ENCODE results near the gene TEX19. TPM values are rescaled to one million over a fixed set of nuclear protein-coding genes. Genes with fewer than 3 reads are reported as not detected.
A peak's percentile ranks its signal among the peaks of the same experiment; 100 is the strongest.

The TEX19 gene
- total and polyA plus RNA-seq, 8 donors = not detected

DNA sequence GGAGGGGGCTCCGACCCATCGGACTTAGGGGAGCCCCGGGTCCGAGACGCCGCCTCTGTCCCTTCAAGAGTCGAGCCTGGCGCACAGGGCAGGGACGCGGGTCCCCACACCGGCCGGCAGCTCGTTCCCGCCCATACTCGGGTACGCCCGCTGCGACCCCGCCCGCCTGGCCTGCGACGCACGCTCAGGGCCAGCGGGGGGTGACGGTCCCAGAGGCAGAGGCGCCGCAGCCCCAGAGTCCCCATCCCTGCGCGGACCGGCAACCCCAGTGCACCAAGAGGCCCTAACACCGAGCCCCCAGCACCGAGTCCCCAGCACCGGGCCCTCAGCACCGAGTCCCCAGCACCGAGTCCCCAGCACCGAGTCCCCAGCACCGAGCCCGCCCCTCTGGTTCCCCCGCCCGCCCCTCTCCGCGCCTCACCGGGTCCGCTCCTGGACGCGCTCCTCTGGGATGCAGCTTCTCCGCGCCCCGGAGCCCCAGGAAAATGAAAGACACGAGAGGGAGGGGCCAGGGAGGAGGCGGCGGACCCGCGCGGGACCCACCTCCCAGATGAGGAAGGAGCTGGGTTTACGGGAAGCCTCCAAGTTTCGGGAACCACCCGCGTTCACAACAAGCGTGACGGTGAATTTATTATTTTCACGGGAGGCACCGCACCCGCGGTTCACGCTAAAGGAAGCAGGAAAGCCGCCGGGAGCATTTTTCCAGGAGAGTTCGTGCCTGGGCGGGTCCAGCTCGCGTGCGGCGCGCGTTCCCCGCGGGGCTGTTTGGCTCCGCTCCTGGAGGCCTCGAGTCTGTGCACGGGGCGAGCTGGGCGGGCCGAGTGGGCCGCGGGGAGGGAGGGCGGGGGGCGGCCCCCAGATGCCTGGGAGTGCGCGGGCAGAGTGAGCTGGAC lies 25.5 kb upstream of the TEX19 start, which contains the start of gene SECTM1:
SECTM1 (minus strand) TSS at position 488 of the 893 bp plus-strand sequence. CDS start 6,526 bp downstream, outside the sequence.
- TF ChIP-seq, protein P1, sequence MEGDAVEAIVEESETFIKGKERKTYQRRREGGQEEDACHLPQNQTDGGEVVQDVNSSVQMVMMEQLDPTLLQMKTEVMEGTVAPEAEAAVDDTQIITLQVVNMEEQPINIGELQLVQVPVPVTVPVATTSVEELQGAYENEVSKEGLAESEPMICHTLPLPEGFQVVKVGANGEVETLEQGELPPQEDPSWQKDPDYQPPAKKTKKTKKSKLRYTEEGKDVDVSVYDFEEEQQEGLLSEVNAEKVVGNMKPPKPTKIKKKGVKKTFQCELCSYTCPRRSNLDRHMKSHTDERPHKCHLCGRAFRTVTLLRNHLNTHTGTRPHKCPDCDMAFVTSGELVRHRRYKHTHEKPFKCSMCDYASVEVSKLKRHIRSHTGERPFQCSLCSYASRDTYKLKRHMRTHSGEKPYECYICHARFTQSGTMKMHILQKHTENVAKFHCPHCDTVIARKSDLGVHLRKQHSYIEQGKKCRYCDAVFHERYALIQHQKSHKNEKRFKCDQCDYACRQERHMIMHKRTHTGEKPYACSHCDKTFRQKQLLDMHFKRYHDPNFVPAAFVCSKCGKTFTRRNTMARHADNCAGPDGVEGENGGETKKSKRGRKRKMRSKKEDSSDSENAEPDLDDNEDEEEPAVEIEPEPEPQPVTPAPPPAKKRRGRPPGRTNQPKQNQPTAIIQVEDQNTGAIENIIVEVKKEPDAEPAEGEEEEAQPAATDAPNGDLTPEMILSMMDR (IDR thresholded peaks at IDR 0.05) = no peak
- no peaks in the 10 kb centered on the region for H3K36me3 ChIP-seq
- no peaks in the 10 kb centered on the region for H3K27me3 ChIP-seq
- WGBS, 2 donors = 13 to 20% methylated on average over 72 to 90 of the region's 90 CpGs
- DNase-seq (peak in 3 of 6 donors; percentile 54 to 78 (median 73)), ATAC-seq (peak; percentile 29 to 51 (median 34)), FAIRE-seq (no peak)
- H3K4me3 ChIP-seq = peak within 1 kb of the TSS; percentile 10 to 50 (median 29)
- H3K4me1 ChIP-seq = peaks cover 11 to 22% (median 14%) of the 10 kb centered on the region in 3 donors
- intact Hi-C loops (cut with DNase I) = no loop called here
- no peaks in the 10 kb centered on the region for H3K9me3 ChIP-seq
- H3K27ac ChIP-seq = peak within 1 kb of the TSS in 2 of 4 donors; percentile 80 to 84

DNA sequence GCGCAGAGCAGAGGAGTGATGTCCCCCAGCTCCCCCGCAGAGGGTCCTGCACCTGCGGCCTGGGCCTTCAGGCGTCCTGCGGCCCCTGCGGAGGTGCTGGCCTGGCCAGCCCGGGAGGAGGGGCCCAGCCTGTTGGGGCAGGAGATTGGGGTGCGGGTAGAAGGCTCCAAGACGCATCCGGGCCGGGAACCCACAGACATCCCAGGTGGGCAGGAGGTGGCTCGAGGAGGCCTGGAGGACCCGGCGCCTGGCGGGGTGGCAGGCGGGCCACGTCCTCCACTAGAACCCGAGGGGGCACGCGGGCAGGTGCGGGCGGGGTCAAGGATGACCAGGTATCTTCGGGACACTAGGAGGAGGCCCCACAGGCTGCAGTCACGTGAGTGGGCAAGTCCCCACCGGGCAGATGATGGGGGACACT lies 24.8 kb upstream of the TEX19 start:
- peak in 3 of 6 donors; percentile 44 to 80 (median 61) for DNase-seq
- Histone ChIP-seq H3K4me3 (peak overlapping the region in 3 of 4 donors; percentile 22 to 50 (median 36)), H3K9me3 (no peaks in the 10 kb centered on the region), H3K27ac (peak overlapping the region in 1 of 4 donors; percentile 84), H3K4me1 (peaks cover 11 to 22% (median 14%) of the 10 kb centered on the region in 3 donors), H3K36me3 (no peaks in the 10 kb centered on the region), H3K27me3 (no peaks in the 10 kb centered on the region)
- no peak for FAIRE-seq
- TF ChIP-seq, protein P1 (IDR thresholded peaks at IDR 0.05) = no peak
- intact Hi-C loops (cut with DNase I) = no loop called here
- 77 to 80% methylated on average over 23 to 25 of the region's 25 CpGs for WGBS, 2 donors
- no peak for ATAC-seq

DNA sequence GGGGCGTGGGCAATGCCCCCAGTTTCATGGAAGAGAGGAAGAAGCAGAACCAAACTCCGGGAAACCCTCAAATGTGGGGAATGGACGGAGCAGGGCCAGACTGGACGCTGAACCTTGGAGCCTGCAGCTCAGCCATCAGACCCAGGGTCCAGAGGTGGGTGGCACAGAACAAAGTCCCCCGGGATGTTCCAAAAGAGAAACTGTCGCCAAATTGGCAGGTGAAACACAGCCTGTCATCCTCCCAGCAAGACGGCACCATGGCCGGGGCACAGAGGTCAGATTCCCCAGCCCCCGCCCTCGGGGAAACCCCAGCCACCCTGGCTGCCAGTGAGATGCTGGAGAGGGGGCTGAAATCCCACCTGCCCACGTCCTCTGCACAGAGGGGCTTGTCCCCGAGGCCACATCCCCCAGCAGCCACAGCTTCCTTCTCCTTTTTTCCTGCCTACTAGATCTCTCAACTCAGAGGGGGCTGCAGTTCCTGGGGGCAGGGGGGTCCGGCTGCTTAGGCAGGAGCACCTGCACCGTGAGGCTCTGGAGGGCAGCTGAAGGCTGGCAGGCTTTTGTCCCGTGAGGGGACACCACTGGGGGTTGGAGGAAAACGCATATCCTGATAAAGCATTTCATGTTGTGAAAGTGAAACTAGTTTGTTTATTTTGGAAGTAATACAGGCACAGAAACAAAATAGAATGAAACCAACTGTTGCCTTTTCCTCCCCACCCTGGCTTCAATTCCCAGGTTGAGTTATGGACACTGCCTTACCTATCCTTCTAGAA lies 24.2 kb upstream of the TEX19 start:
- ATAC-seq = peak; percentile 23 to 61 (median 42)
- peaks cover 11 to 22% (median 14%) of the 10 kb centered on the region in 3 donors for H3K4me1 ChIP-seq
- no peak for FAIRE-seq
- peak overlapping the region in 2 of 4 donors; percentile 80 to 84 for H3K27ac ChIP-seq
- TF ChIP-seq, protein P1 (IDR thresholded peaks at IDR 0.05) = no peak
- no peaks in the 10 kb centered on the region for H3K9me3 ChIP-seq
- no peaks in the 10 kb centered on the region for H3K36me3 ChIP-seq
- WGBS, 2 donors = 33 to 35% methylated on average over 16 of the region's 16 CpGs
- no peaks in the 10 kb centered on the region for H3K27me3 ChIP-seq
- DNase-seq = peak in 3 of 6 donors; percentile 41 to 63 (median 61)
- intact Hi-C loops (cut with DNase I) = no loop called here
- peak overlapping the region in 3 of 4 donors; percentile 31 to 50 (median 36) for H3K4me3 ChIP-seq

DNA sequence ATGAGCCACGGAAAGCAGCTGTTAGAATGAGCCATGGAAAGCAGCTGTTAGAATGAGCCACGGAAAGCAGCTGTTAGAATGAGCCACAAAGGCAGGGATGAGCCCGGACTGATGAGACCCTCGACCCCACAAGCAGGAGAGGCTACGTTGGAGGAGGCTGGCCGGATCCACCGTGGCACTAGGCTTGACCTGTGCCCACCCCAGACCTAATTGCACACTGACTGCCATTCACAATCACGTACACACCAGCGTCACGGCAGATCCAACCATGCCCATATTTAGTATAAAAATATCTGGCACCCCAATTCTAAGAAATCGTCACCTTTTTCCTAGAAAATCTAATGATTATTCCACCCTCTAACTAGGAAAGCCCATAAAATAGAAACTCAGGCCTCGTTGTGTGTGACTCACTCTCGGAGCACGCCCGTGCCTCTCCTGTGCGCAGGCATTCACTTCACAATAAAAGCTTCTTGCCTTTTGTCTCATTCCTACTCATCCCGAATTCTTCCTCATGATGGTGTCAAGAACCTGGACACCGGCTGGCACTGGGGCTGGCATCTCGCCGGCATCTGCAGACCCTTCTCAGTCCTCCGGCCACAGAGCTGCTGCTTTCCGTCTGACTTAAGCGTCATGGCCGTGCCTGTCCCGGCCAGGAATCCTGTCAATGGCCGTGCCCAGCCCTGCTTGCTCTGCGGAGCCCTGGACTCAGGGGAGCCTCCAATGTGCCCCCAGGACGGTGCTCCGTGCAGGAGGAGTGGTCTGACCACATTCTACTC lies 20.0 kb upstream of the TEX19 start:
- Histone ChIP-seq H3K4me1 (peaks cover 11 to 16% (median 13%) of the 10 kb centered on the region in 3 donors), H3K9me3 (no peaks in the 10 kb centered on the region), H3K4me3 (peak overlapping the region in 2 of 4 donors; percentile 14 to 23), H3K27ac (peak overlapping the region in 3 of 4 donors; percentile 22 to 51 (median 39)), H3K27me3 (no peaks in the 10 kb centered on the region), H3K36me3 (no peaks in the 10 kb centered on the region)
- ATAC-seq (peak; percentile 49 to 71 (median 60)), DNase-seq (peak in 3 of 6 donors; percentile 42 to 65 (median 62)), FAIRE-seq (no peak)
- TF ChIP-seq, protein P1 (IDR thresholded peaks at IDR 0.05) = no peak
- WGBS, 2 donors = 32 to 41% methylated on average over 29 of the region's 29 CpGs
- intact Hi-C loops (cut with DNase I) = no loop called here

Data from pancreas (tissue), 10 donors.